SK-N-MC (cell line): ENCODE measurements around the gene CHTF18.

Experiments
- EZH2 ChIP-seq: fragments of 200-600 bp; sonication (generic); IDR thresholded peaks from one replicate; pipeline ENCODE4 v1.6.1; 2017; ENCODE audit warnings: antibody characterized with exemption
- FOXP2 ChIP-seq: optimal IDR thresholded peaks from 2 replicates; pipeline ENCODE3; 2011; ENCODE audit warnings: mild to moderate bottlenecking, moderate library complexity; ENCODE audit not compliant: insufficient read depth; ENCODE audit errors: extremely low read length, control extremely low read depth
- POLR2AphosphoS5 ChIP-seq: IDR thresholded peaks from 2 replicates; pipeline ENCODE4 v1.6.1; 2012; ENCODE audit warnings: mild to moderate bottlenecking, low read depth, low read length, borderline replicate concordance

DNA sequence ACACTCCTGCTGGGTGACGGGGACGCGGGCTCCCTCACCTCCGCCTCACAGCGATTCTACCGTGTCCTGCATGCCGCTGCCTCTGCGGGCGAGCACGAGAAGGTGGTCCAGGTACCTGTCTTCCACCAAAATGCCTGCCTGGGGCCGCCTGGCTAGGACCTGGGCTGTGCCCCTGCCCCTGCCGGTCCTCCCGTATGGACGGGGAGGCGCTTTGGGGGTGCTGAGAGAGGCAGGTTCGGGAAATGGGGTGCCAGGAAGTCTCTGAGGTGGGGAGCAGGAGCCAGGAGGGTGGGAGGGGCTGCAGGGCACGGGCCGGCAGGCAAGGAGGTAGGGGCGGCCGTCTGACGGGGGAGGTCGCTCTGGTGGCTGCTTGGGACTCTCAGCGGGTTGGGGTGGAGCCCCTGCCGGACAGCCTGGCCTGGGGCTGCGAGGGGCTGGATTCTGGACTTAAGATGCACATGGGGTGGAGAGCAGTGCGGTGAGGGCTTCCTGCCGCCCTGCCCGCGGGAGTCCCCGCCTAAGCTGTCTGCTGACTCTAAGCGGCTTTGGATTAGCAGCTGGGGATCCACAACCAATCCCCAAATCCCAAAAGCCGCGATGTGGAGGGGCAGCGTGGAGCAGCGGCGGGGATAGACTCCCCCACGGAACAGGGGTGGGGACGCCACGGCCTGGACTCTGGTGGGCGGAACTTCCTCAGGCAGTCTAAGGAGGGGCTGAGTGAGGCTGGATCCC is 5.8 kb downstream of the CHTF18 start:
- TF ChIP-seq POLR2AphosphoS5: no peak
- TF ChIP-seq EZH2: no peak
- TF ChIP-seq FOXP2: no peak
